Spleen (tissue), 11 donors: ENCODE data around the gene PRXL2B. TPM values are rescaled to one million over a fixed set of nuclear protein-coding genes. Genes with fewer than 3 reads are reported as not detected.

Experiments
- DNase-seq: peaks from one replicate; pipeline ENCODE4 v3.0.0-alpha.2; 2020
- H3K27ac ChIP-seq, 8 donors: fragments of 200-600 bp; sonication (generic) in 7 of 8; 1 replicate in 4 of 8; 2 replicates in 4 of 8; pipeline versions ENCODE4 v1.5.0 to v1.8.0; 2016 to 2021; ENCODE audit warnings: inconsistent platforms in 4 of 8, mild to moderate bottlenecking in 4 of 8, moderate library complexity in 1 of 8
- H3K27me3 ChIP-seq, 7 donors: fragments of 200-600 bp; sonication (generic) in 6 of 7; replicated peaks in 1 of 7; 1 replicate in 4 of 7; 2 replicates in 3 of 7; pipeline versions ENCODE4 v1.5.0 to v1.8.0; 2016 to 2021; ENCODE audit warnings: inconsistent platforms in 3 of 7, mild to moderate bottlenecking in 1 of 7
- H3K36me3 ChIP-seq, 6 donors: fragments of 200-600 bp; sonication (generic) in 5 of 6; 1 replicate in 4 of 6; 2 replicates in 2 of 6; pipeline versions ENCODE4 v1.5.0 to v1.8.0; 2016 to 2021; ENCODE audit warnings: inconsistent platforms in 2 of 6
- H3K4me1 ChIP-seq, 6 donors: fragments of 200-600 bp; sonication (generic) in 5 of 6; 1 replicate in 3 of 6; 2 replicates in 3 of 6; pipeline versions ENCODE4 v1.5.0 to v1.8.0; 2016 to 2021; ENCODE audit warnings: inconsistent platforms in 3 of 6
- H3K4me3 ChIP-seq, 8 donors: fragments of 200-600 bp; sonication (generic) in 7 of 8; 1 replicate in 4 of 8; 2 replicates in 4 of 8; pipeline versions ENCODE4 v1.5.0 to v1.8.0; 2016 to 2021; ENCODE audit warnings: inconsistent platforms in 4 of 8, mild to moderate bottlenecking in 4 of 8, moderate library complexity in 2 of 8
- H3K9me3 ChIP-seq, 8 donors: fragments of 200-600 bp; sonication (generic) in 7 of 8; 1 replicate in 4 of 8; 2 replicates in 4 of 8; pipeline versions ENCODE4 v1.5.0 to v1.8.0; 2016 to 2021; ENCODE audit warnings: inconsistent platforms in 4 of 8
- POLR2A ChIP-seq, 3 donors: fragments of 450-650 bp; IDR thresholded peaks; one replicate each; pipeline ENCODE4 v1.5.1; 2017; ENCODE audit warnings: antibody characterized with exemption in 3 of 3, mild to moderate bottlenecking in 1 of 3
- POLR2AphosphoS5 ChIP-seq, 3 donors: sonication (generic); formaldehyde crosslinking; IDR thresholded peaks; one replicate each; pipeline ENCODE4 v1.5.1; 2017; ENCODE audit warnings: antibody characterized with exemption in 3 of 3
- WGBS, 5 donors: extraction: QIAGEN DNeasy Blood & Tissue Kit in 3 of 5; methylation state at CpG; one replicate each; pipeline versions ENCODE4 v1.1.5 to v1.1.7; 2013 to 2018; 5-methylcytosine and 5-hydroxymethylcytosine counted together
- intact Hi-C: fragments of 100-400 bp; cut with DNase I; formaldehyde crosslinking; loops from one replicate; pipeline ENCODE4 v1.15.0; 2023; ENCODE audit warnings: low total_unique reads
- polyA plus RNA-seq, 3 donors: library from polyadenylated mRNA; stranded (reverse); fragments of 200-250 nt; gene quantifications; one replicate each; pipeline ENCODE4 v1.2.1, GENCODE V29; 2013
- total RNA-seq, 7 donors: library from RNA; depleted of rRNA in 3 of 7; stranded (reverse); fragments of >200 nt in 3 of 7; fragmentation: NEBNext Ultra II Directional in 4 of 7; extraction: Animal tissue kit (Norgen Biotek cat#: 25700) in 4 of 7; gene quantifications; one replicate each; pipeline versions ENCODE4 v1.1.0 to v1.2.1, GENCODE V29; 2016 to 2021
- TF ChIP-seq, protein P1 (sequence below), 11 experiments: fragments of 200-600 bp in 7 of 11; fragments of 450-650 bp in 4 of 11; sonication (generic) in 4 of 11; IDR thresholded peaks in 8 of 11; conservative IDR thresholded peaks in 3 of 11; 1 replicate in 7 of 11; 2 replicates in 4 of 11; pipeline versions ENCODE4 v1.4.0 to v1.8.0; 2016 to 2021; ENCODE audit warnings: antibody characterized with exemption in 11 of 11, inconsistent platforms in 4 of 11, mild to moderate bottlenecking in 1 of 11
- donor health status: healthy with polysubstance abuse.
- donor health status: DM: no; HTN: no; CAD: no; lungs with moderate emphysema.
- donor health status: DM: no; HTN: no; CAD: no.
- donor health status: Bipolar disorder and iron deficiency.
- donor health status: healthy.
- donor health status: DM: no; HTN: no; CAD: no.
- donor health status: DM: yes; HTN: yes; CAD: no.

Gene PRXL2B
- total and polyA plus RNA-seq, 10 donors, result 10.7 to 43.0 (median 25.0) TPM

DNA sequence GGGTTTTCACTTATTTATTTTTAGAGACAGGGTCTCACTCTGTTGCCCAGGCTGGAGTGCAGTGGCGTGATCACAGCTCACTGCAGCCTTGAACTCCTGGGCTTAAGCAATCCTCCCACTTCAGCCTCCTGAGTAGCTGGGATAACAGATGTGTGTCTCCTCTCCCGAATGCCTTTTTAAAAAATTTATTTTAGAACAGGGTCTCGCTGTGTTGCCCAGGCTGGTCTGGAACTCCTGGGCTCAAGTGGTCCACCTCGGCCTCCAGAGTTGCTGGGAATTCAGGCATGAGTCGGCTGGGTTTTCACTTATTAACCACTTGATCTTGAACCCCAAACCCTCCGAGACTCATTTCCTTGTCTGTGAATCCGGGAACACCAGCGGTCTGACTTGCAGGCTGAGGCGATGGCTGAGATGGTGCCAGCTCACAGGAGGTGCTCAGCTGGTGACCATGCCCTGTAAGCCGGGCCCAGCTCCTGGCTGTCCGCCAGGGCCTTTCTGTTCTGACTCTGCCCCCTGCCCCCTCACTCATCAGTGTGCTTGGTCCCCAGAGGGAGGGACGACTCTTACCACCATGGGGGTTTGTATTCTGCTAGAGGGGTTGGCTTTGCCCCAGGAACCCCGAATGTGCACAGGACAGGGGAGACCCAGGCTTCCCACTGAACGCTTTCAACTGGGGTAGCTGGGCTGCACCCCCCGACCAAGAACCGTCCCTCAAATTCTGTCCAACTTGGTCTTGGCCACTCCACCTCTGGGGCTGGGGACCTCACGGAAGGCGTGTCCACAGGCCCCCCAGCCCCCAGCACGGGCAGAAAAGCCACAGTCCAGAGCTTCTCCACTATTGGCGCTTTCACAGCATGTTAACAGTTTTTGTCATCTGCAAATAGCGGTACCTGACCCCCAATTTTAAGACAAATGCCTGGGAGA is 23.7 kb downstream of the PRXL2B start:
- 74 to 86% (median 82%) methylated on average over 20 to 21 of the region's 21 CpGs for WGBS, 5 donors
- no peak overlapping the region for H3K4me3 ChIP-seq
- no peak overlapping the region for H3K27ac ChIP-seq
- intact Hi-C loops, result no loop called here
- TF ChIP-seq POLR2A (IDR thresholded peaks at IDR 0.05), result no peak
- TF ChIP-seq, protein P1, sequence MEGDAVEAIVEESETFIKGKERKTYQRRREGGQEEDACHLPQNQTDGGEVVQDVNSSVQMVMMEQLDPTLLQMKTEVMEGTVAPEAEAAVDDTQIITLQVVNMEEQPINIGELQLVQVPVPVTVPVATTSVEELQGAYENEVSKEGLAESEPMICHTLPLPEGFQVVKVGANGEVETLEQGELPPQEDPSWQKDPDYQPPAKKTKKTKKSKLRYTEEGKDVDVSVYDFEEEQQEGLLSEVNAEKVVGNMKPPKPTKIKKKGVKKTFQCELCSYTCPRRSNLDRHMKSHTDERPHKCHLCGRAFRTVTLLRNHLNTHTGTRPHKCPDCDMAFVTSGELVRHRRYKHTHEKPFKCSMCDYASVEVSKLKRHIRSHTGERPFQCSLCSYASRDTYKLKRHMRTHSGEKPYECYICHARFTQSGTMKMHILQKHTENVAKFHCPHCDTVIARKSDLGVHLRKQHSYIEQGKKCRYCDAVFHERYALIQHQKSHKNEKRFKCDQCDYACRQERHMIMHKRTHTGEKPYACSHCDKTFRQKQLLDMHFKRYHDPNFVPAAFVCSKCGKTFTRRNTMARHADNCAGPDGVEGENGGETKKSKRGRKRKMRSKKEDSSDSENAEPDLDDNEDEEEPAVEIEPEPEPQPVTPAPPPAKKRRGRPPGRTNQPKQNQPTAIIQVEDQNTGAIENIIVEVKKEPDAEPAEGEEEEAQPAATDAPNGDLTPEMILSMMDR (IDR thresholded peaks at IDR 0.05 in 8 of 11, conservative IDR thresholded peaks at IDR 0.05 in 3 of 11), result no peak
- no peak for TF ChIP-seq POLR2AphosphoS5 (IDR thresholded peaks at IDR 0.05)
- peaks cover 0 to 24% (median 21%) of the 10 kb centered on the region in 8 donors for H3K9me3 ChIP-seq
- peak; percentile 47 for DNase-seq
- peaks cover 0 to 6% (median 0%) of the 10 kb centered on the region in 6 donors for H3K4me1 ChIP-seq
- H3K36me3 ChIP-seq, result no peaks in the 10 kb centered on the region
- peaks cover 0 to 46% (median 8%) of the 10 kb centered on the region in 7 donors for H3K27me3 ChIP-seq

DNA sequence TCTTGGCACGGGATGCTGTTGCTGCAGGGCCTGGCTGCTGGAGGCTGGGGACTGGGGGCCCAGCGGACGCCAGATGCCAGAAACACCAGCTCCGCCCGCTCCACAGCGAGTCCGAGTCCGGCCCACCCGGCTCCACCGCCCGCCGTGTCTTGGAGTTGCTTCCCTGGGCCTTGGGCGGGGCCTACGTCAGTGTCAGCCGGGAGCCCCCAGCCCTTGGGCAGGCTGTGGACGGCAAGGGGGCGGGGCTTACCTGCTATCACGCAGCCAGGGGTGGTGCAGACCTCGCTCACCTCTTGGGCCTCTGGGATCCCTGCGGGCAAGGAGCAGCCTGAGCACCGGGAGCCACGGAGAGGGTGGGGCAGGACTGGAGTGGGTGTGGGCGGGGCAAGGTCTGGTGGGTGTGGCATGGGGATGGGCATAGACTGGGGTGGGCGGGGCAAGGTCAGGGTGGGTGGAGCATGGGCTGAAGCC is 24.5 kb downstream of the PRXL2B start:
- Histone ChIP-seq H3K36me3 (no peaks in the 10 kb centered on the region), H3K27ac (no peak overlapping the region), H3K4me3 (peak overlapping the region in 2 of 8 donors; percentile 3 to 38), H3K27me3 (peaks cover 0 to 38% (median 8%) of the 10 kb centered on the region in 7 donors), H3K9me3 (peaks cover 0 to 32% (median 29%) of the 10 kb centered on the region in 8 donors), H3K4me1 (peaks cover 0 to 6% (median 0%) of the 10 kb centered on the region in 6 donors)
- intact Hi-C loops, result no loop called here
- DNase-seq, result peak; percentile 69
- WGBS, 5 donors, result 15 to 26% (median 20%) methylated on average over 15 to 24 of the region's 24 CpGs
- TF ChIP-seq POLR2AphosphoS5 (IDR thresholded peaks at IDR 0.05) (no peak), POLR2A (IDR thresholded peaks at IDR 0.05) (no peak)
- TF ChIP-seq, protein P1 (IDR thresholded peaks at IDR 0.05 in 8 of 11, conservative IDR thresholded peaks at IDR 0.05 in 3 of 11), result no peak

DNA sequence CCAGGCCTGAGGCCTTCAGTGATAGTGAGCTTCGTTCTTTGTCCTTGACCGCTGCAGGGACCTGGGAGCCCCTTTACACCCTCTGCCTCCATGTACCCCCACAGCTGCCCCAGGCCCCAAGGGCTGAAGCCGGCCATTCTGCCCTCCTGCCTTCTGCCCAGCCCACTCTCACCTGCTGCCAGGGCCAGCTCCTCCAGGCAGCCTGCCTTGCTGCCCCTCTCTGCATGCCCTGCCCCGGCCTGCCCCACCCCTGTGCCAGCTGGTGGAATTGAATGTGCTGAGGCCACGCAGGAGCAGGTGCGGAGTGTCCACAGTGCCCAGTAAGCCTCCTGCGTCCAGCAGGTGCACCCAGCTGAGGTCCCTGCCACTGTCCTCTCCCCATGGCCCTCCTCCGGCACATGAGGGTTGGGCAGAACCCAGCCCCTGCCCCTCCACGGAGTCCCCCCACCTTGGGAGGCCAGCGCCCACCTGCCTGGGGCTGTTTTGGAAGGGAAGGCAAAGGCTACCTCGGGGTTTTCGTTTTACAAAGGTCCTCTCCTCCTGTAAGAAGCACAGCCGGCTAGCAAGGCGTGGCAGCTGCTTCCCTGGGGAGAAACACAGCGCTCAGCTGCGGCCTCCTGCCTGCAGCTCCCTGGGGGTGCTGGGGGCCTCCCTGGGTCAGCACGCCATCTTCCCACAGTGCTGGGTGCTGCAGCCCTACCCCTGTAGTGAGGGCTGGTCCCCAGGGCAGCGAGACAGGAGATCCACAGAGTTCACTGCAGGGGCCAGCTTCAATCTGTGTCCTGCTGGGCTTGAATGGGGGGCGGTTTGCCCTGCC is 25.3 kb downstream of the PRXL2B start:
- WGBS, 5 donors, result 81 to 88% (median 84%) methylated on average over 16 to 19 of the region's 19 CpGs
- Histone ChIP-seq H3K9me3 (peaks cover 0 to 40% (median 36%) of the 10 kb centered on the region in 8 donors), H3K4me1 (peaks cover 0 to 6% (median 0%) of the 10 kb centered on the region in 6 donors), H3K27me3 (peaks cover 0 to 37% (median 8%) of the 10 kb centered on the region in 7 donors), H3K4me3 (no peak overlapping the region), H3K27ac (no peak overlapping the region), H3K36me3 (no peaks in the 10 kb centered on the region)
- TF ChIP-seq POLR2A (IDR thresholded peaks at IDR 0.05) (no peak), POLR2AphosphoS5 (IDR thresholded peaks at IDR 0.05) (no peak)
- TF ChIP-seq, protein P1 (IDR thresholded peaks at IDR 0.05 in 8 of 11, conservative IDR thresholded peaks at IDR 0.05 in 3 of 11), result no peak
- peak; percentile 64 for DNase-seq
- intact Hi-C loops, result no loop called here
